ENCODE data around the gene MIOX.
A peak's percentile ranks its signal among the peaks of the same experiment; 100 is the strongest.

The MIOX gene

GRCh38 chr22:50504369-50505211 is 17.9 kb downstream of the MIOX start (continued):
- TF ChIP-seq ZNF335 (tag by site-specific recombination; conservative IDR thresholded peaks at IDR 0.05) (no peak), ZFHX2 (tag by site-specific recombination; conservative IDR thresholded peaks at IDR 0.05) (peak; percentile 51), ZNF837 (tag by site-specific recombination; IDR thresholded peaks at IDR 0.05) (no peak), GLI4 (tag by site-specific recombination; IDR thresholded peaks at IDR 0.05) (no peak), ZNF785 (tag by site-specific recombination; IDR thresholded peaks at IDR 0.05) (no peak), PRDM1 (tag by site-specific recombination; IDR thresholded peaks at IDR 0.05) (no peak), ZBTB8A (tag by site-specific recombination; IDR thresholded peaks at IDR 0.05) (0 out of 2 replicates have a peak, but pooled peaks have one; percentile 6)
- TF ChIP-seq, protein P1, sequence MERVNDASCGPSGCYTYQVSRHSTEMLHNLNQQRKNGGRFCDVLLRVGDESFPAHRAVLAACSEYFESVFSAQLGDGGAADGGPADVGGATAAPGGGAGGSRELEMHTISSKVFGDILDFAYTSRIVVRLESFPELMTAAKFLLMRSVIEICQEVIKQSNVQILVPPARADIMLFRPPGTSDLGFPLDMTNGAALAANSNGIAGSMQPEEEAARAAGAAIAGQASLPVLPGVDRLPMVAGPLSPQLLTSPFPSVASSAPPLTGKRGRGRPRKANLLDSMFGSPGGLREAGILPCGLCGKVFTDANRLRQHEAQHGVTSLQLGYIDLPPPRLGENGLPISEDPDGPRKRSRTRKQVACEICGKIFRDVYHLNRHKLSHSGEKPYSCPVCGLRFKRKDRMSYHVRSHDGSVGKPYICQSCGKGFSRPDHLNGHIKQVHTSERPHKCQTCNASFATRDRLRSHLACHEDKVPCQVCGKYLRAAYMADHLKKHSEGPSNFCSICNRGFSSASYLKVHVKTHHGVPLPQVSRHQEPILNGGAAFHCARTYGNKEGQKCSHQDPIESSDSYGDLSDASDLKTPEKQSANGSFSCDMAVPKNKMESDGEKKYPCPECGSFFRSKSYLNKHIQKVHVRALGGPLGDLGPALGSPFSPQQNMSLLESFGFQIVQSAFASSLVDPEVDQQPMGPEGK (tag by site-specific recombination; IDR thresholded peaks at IDR 0.05) = no peak

GRCh38 chr22:50505276-50505775 is 18.7 kb downstream of the MIOX start:
- no peaks in the 10 kb centered on the region for H3K9me3 ChIP-seq (ENCODE audit: control insufficient read depth, insufficient read depth, low read depth, low read length)
- peak; percentile 23; the same call in 1 of the 2 replicates for TF ChIP-seq GLIS2 (tag by site-specific recombination; IDR thresholded peaks at IDR 0.05)
- no peak for TF ChIP-seq ZNF354C (tag by site-specific recombination; IDR thresholded peaks at IDR 0.05; ENCODE audit: borderline replicate concordance, low read depth)
- no peak for TF ChIP-seq PRDM1 (tag by site-specific recombination; IDR thresholded peaks at IDR 0.05)
- ChIA-PET CTCF (no interaction called here), POLR2A (interaction anchor here (1.0 kb wide), 1 partner anchor 57 kb away, joined by 3 read pairs; the partner anchor contains the start of gene SYCE3)
- no peak overlapping the region for H3K27ac ChIP-seq (ENCODE audit: extremely low read depth, low read depth, low read length)
- peaks cover 0 to 37% of the 10 kb centered on the region in 2 experiments; a peak in 2 of 3 replicates for H3K36me3 ChIP-seq (ENCODE audit: control insufficient read depth in 2 of 2, insufficient read depth in 1 of 2, low read length in 2 of 2)
- no peak overlapping the region for H3K4me3 ChIP-seq (ENCODE audit: low read depth, low read length)
- H3K4me1 ChIP-seq (ENCODE audit: control insufficient read depth, insufficient read depth, low read length) = peaks cover 8% of the 10 kb centered on the region

- Histone ChIP-seq H3K4me3 (ENCODE audit: low read depth, low read length) (peak overlapping the region; percentile 63), H3K9me3 (ENCODE audit: control insufficient read depth, insufficient read depth, low read depth, low read length) (no peaks in the 10 kb centered on the region), H3K36me3 (ENCODE audit: control insufficient read depth in 2 of 2, insufficient read depth in 1 of 2, low read length in 2 of 2) (peaks cover 0 to 40% of the 10 kb centered on the region in 2 experiments; a peak in 2 of 3 replicates), H3K27ac (ENCODE audit: extremely low read depth, low read depth, low read length) (no peak overlapping the region), H3K4me1 (ENCODE audit: control insufficient read depth, insufficient read depth, low read length) (peaks cover 8% of the 10 kb centered on the region)
- CTCF ChIA-PET = interaction anchor here (1.6 kb wide), 1 partner anchor 8 kb away, joined by 13 read pairs; no protein-coding TSS in a partner anchor
- POLR2A ChIA-PET = interaction anchor here (1.0 to 6.0 kb wide), 3 partner anchors 7 to 57 kb away, joined by 3 to 189 read pairs (median 33); partner anchors contain the start of genes SCO2 and SYCE3
- TF ChIP-seq ZNF155 (tag by site-specific recombination; IDR thresholded peaks at IDR 0.05) (no peak), ZNF302 (tag by site-specific recombination; IDR thresholded peaks at IDR 0.05; ENCODE audit: low read depth) (no peak), ZSCAN4 (tag by site-specific recombination; IDR thresholded peaks at IDR 0.05) (no peak), ZNF585B (tag by site-specific recombination; IDR thresholded peaks at IDR 0.05) (no peak), ZNF19 (tag by site-specific recombination; IDR thresholded peaks at IDR 0.05; ENCODE audit: low read depth) (no peak), GLIS2 (tag by site-specific recombination; IDR thresholded peaks at IDR 0.05) (peak; percentile 54), REST (tag by site-specific recombination; IDR thresholded peaks at IDR 0.05) (no peak), ZNF2 (tag by site-specific recombination; IDR thresholded peaks at IDR 0.05) (no peak), ZBTB7A (tag by site-specific recombination; IDR thresholded peaks at IDR 0.05; ENCODE audit: low read depth) (no peak), ZNF837 (tag by site-specific recombination; IDR thresholded peaks at IDR 0.05) (no peak), ZIC2 (tag by site-specific recombination; IDR thresholded peaks at IDR 0.05) (peak; percentile 84)
- TF ChIP-seq, protein P2, sequence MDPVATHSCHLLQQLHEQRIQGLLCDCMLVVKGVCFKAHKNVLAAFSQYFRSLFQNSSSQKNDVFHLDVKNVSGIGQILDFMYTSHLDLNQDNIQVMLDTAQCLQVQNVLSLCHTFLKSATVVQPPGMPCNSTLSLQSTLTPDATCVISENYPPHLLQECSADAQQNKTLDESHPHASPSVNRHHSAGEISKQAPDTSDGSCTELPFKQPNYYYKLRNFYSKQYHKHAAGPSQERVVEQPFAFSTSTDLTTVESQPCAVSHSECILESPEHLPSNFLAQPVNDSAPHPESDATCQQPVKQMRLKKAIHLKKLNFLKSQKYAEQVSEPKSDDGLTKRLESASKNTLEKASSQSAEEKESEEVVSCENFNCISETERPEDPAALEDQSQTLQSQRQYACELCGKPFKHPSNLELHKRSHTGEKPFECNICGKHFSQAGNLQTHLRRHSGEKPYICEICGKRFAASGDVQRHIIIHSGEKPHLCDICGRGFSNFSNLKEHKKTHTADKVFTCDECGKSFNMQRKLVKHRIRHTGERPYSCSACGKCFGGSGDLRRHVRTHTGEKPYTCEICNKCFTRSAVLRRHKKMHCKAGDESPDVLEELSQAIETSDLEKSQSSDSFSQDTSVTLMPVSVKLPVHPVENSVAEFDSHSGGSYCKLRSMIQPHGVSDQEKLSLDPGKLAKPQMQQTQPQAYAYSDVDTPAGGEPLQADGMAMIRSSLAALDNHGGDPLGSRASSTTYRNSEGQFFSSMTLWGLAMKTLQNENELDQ (tag by site-specific recombination; IDR thresholded peaks at IDR 0.05; ENCODE audit: low read depth) = no peak
Observed at GRCh38 chr22:50505776-50506610, 19.3 kb downstream of the MIOX start.

Measured in HEK293 (cell line).